ENCODE measurements around the gene ITPR3. TPM values are rescaled to one million over a fixed set of nuclear protein-coding genes. Genes with fewer than 3 reads are reported as not detected.
A peak's percentile ranks its signal among the peaks of the same experiment; 100 is the strongest.

ITPR3 gene
- total RNA-seq, 1 donor from 2014 or later, result 17.7 TPM

- peaks cover 14% of the 10 kb centered on the region for H3K27me3 Mint-ChIP-seq (ENCODE audit: low read depth, unreplicated experiment)
- no peak overlapping the region for H3K27ac Mint-ChIP-seq (ENCODE audit: unreplicated experiment)
- no peaks in the 10 kb centered on the region for H3K9me3 Mint-ChIP-seq (ENCODE audit: unreplicated experiment)
Observed at GRCh38 chr6:33716379-33716778, 95.3 kb downstream of the ITPR3 start.

GRCh38 chr6:33716890-33717632 lies 95.9 kb downstream of the ITPR3 start:
- Histone ChIP-seq H2AFZ (ENCODE audit: low read depth, low read length) (no peak overlapping the region), H4K20me1 (ENCODE audit: insufficient read depth, low read length) (no peaks in the 10 kb centered on the region), H3K9ac (ENCODE audit: low read length) (no peak overlapping the region), H3K4me2 (ENCODE audit: low read length) (no peak overlapping the region), H3K27me3 (ENCODE audit: insufficient read depth, low read length) (peaks cover 22% of the 10 kb centered on the region), H3K79me2 (ENCODE audit: insufficient read depth, low read length) (no peaks in the 10 kb centered on the region), H3K9me3 (ENCODE audit: insufficient read depth, low read depth, low read length) (no peaks in the 10 kb centered on the region), H3K4me3 (ENCODE audit: insufficient read depth, low read depth, low read length) (no peak overlapping the region), H3K27ac (ENCODE audit: low read depth, low read length) (no peak overlapping the region), H3K4me1 (ENCODE audit: insufficient read depth, low read length) (peaks cover under 1% of the 10 kb centered on the region), H3K36me3 (ENCODE audit: insufficient read depth, low read length) (no peaks in the 10 kb centered on the region)
- DNase-seq (ENCODE audit: low read depth), result no peak
- peak overlapping the region; percentile 36 for H3K27ac Mint-ChIP-seq (ENCODE audit: unreplicated experiment)
- H3K27me3 Mint-ChIP-seq (ENCODE audit: low read depth, unreplicated experiment), result peaks cover 14% of the 10 kb centered on the region
- no peak overlapping the region for H3K4me3 Mint-ChIP-seq (ENCODE audit: unreplicated experiment)
- no peak for FAIRE-seq
- no peaks in the 10 kb centered on the region for H3K9me3 Mint-ChIP-seq (ENCODE audit: unreplicated experiment)
- no peaks in the 10 kb centered on the region for H3K36me3 Mint-ChIP-seq (ENCODE audit: low read depth, unreplicated experiment)
- no peak for TF ChIP-seq CTCF (IDR thresholded peaks at IDR 0.05; ENCODE audit: insufficient read depth, low read depth, low read length)
- TF ChIP-seq EZH2 (IDR thresholded peaks at IDR 0.05; ENCODE audit: insufficient read depth, low read length), result no peak
- peaks cover under 1% of the 10 kb centered on the region for H3K4me1 Mint-ChIP-seq (ENCODE audit: low read depth, unreplicated experiment)

More at GRCh38 chr6:33716379-33716778, 95.3 kb downstream of the ITPR3 start:
- Histone ChIP-seq H3K27me3 (ENCODE audit: insufficient read depth, low read length) (peaks cover 18% of the 10 kb centered on the region), H3K4me2 (ENCODE audit: low read length) (no peak overlapping the region), H3K9me3 (ENCODE audit: insufficient read depth, low read depth, low read length) (no peaks in the 10 kb centered on the region), H3K27ac (ENCODE audit: low read depth, low read length) (no peak overlapping the region), H3K9ac (ENCODE audit: low read length) (no peak overlapping the region), H2AFZ (ENCODE audit: low read depth, low read length) (no peak overlapping the region), H4K20me1 (ENCODE audit: insufficient read depth, low read length) (no peaks in the 10 kb centered on the region), H3K79me2 (ENCODE audit: insufficient read depth, low read length) (no peaks in the 10 kb centered on the region), H3K4me3 (ENCODE audit: insufficient read depth, low read depth, low read length) (no peak overlapping the region), H3K36me3 (ENCODE audit: insufficient read depth, low read length) (no peaks in the 10 kb centered on the region), H3K4me1 (ENCODE audit: insufficient read depth, low read length) (peaks cover 4% of the 10 kb centered on the region)
- TF ChIP-seq EZH2 (IDR thresholded peaks at IDR 0.05; ENCODE audit: insufficient read depth, low read length) (no peak), CTCF (IDR thresholded peaks at IDR 0.05; ENCODE audit: insufficient read depth, low read depth, low read length) (no peak)
- H3K36me3 Mint-ChIP-seq (ENCODE audit: low read depth, unreplicated experiment), result no peaks in the 10 kb centered on the region
- peaks cover 2% of the 10 kb centered on the region for H3K4me1 Mint-ChIP-seq (ENCODE audit: low read depth, unreplicated experiment)
- DNase-seq (ENCODE audit: low read depth) (no peak), FAIRE-seq (no peak)
- H3K4me3 Mint-ChIP-seq (ENCODE audit: unreplicated experiment), result no peak overlapping the region

GRCh38 chr6:33717934-33718455 lies 96.9 kb downstream of the ITPR3 start:
- Mint-ChIP-seq H3K9me3 (ENCODE audit: unreplicated experiment) (no peaks in the 10 kb centered on the region), H3K27ac (ENCODE audit: unreplicated experiment) (no peak overlapping the region)
- no peak for FAIRE-seq

More at GRCh38 chr6:33717934-33718455, 96.9 kb downstream of the ITPR3 start:
- peaks cover 1% of the 10 kb centered on the region for H3K36me3 Mint-ChIP-seq (ENCODE audit: low read depth, unreplicated experiment)
- Histone ChIP-seq H3K27me3 (ENCODE audit: insufficient read depth, low read length) (peaks cover 30% of the 10 kb centered on the region), H2AFZ (ENCODE audit: low read depth, low read length) (no peak overlapping the region), H3K36me3 (ENCODE audit: insufficient read depth, low read length) (no peaks in the 10 kb centered on the region), H3K9ac (ENCODE audit: low read length) (no peak overlapping the region), H3K9me3 (ENCODE audit: insufficient read depth, low read depth, low read length) (no peaks in the 10 kb centered on the region), H3K27ac (ENCODE audit: low read depth, low read length) (no peak overlapping the region), H3K4me1 (ENCODE audit: insufficient read depth, low read length) (no peaks in the 10 kb centered on the region), H3K4me3 (ENCODE audit: insufficient read depth, low read depth, low read length) (no peak overlapping the region), H4K20me1 (ENCODE audit: insufficient read depth, low read length) (no peaks in the 10 kb centered on the region), H3K79me2 (ENCODE audit: insufficient read depth, low read length) (no peaks in the 10 kb centered on the region), H3K4me2 (ENCODE audit: low read length) (no peak overlapping the region)
- no peak for DNase-seq (ENCODE audit: low read depth)
- H3K4me3 Mint-ChIP-seq (ENCODE audit: unreplicated experiment), result no peak overlapping the region
- no peak for TF ChIP-seq CTCF (IDR thresholded peaks at IDR 0.05; ENCODE audit: insufficient read depth, low read depth, low read length)
- H3K4me1 Mint-ChIP-seq (ENCODE audit: low read depth, unreplicated experiment), result no peaks in the 10 kb centered on the region
- H3K27me3 Mint-ChIP-seq (ENCODE audit: low read depth, unreplicated experiment), result peaks cover 23% of the 10 kb centered on the region
